ENCODE measurements around the gene PRKCA. TPM values are rescaled to one million over a fixed set of nuclear protein-coding genes. Genes with fewer than 3 reads are reported as not detected.
"Not testable (repeated sequence)": the region's sequence is repeated elsewhere in the genome, so short reads cannot be mapped to it uniquely, and the experiment has no call there.

The PRKCA gene
- polyA plus RNA-seq (2013, experiment 1 of 2) = 7.7 TPM
- polyA plus RNA-seq (2013, experiment 2 of 2) = 8.2 TPM

DNA sequence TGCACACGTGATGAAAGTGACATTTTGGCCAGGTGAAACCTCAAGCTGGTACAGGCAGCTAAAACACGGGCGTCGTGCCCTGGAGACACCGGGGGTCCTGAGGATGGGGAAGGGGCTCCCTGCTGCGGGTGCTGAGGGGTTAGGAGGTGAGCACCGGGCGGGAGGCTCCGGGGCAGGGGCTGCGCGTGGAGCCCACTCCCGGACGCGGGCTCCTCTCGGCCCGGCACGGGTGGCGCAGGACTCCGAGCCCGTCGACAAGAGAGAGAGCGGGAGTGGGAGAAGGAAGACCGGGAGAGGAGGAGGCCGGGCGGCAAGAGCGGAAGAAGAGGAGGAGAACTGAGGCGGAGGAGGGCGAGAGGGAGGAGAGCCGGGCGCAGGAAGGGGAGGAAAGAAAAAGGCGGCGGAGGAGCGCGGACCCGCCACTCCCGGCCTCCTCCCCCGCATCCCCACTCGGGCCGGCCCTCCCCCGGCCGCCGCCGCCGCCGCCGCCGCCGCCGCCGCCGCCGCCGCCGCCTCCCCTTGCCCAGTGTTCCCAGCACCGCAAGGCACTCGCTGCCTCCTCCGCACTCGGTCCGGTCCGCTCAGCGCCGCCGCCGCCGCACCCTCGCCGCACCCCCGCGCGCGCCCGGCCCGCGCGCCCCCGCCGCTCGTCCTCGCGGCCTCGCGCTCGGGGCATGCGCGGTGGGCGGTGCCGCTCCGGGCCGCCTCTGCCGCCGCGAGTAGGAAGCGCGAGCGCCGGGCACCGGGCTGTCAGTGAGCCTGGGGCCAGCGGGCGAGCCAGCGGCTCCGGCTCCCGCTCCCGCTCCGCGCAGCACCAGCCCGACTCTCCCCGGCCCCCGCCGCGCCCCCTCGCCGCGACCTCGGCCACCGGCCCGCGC is at the start of gene PRKCA:
PRKCA (plus strand) TSS at position 750 of the 878 bp plus-strand sequence.
- Histone ChIP-seq H3K4me3 (ENCODE audit: low read length) (peak within 1 kb of the TSS; percentile 74), H3K9ac (ENCODE audit: low read depth, low read length) (peak within 1 kb of the TSS; percentile 45), H3K27me3 (ENCODE audit: insufficient read depth, low read length) (peaks cover 38% of the 10 kb centered on the region), H3K36me3 (ENCODE audit: insufficient read depth, low read length) (no peaks in the 10 kb centered on the region), H3K9me3 (ENCODE audit: insufficient read depth, low read depth, low read length) (no peaks in the 10 kb centered on the region), H3K27ac (ENCODE audit: low read depth, low read length) (no peak within 1 kb of the TSS), H3K4me1 (ENCODE audit: insufficient read depth, low read length) (peaks cover 30% of the 10 kb centered on the region)
- under 1% methylated on average over 112 of the region's 117 CpGs for WGBS

- not testable (repeated sequence) for H3K4me3 ChIP-seq (ENCODE audit: low read length); H3K9ac ChIP-seq (ENCODE audit: low read depth, low read length); H3K4me1 ChIP-seq (ENCODE audit: insufficient read depth, low read length); H3K36me3 ChIP-seq (ENCODE audit: insufficient read depth, low read length); H3K27ac ChIP-seq (ENCODE audit: low read depth, low read length); H3K9me3 ChIP-seq (ENCODE audit: insufficient read depth, low read depth, low read length); H3K27me3 ChIP-seq (ENCODE audit: insufficient read depth, low read length)
- 93% methylated on average over 8 of the region's 8 CpGs for WGBS
Measured at GRCh38 chr17:66253458-66253857, 49.0 kb upstream of the PRKCA start.

DNA sequence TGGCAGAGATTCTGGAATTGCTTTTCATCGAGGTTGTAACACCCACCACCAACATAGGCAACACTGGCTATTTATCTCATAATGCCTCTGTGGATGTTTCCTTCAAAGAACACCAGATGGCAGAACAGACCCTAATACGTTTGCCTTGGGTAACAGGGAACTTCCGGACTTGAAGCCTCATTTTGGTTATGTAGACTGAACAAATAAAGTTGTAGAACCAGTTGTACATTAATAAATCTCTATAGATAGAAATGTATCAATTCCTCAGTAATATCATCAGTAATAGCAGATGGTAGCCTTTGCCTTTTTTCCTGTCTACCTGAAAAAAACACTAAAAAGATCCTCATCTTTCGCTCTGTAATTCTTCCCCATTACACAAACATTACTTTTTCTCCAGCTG is 47.3 kb upstream of the PRKCA start:
- Histone ChIP-seq H3K36me3 (ENCODE audit: insufficient read depth, low read length) (no peaks in the 10 kb centered on the region), H3K27me3 (ENCODE audit: insufficient read depth, low read length) (no peaks in the 10 kb centered on the region), H3K9me3 (ENCODE audit: insufficient read depth, low read depth, low read length) (no peaks in the 10 kb centered on the region), H3K4me1 (ENCODE audit: insufficient read depth, low read length) (no peaks in the 10 kb centered on the region), H3K27ac (ENCODE audit: low read depth, low read length) (no peak overlapping the region), H3K9ac (ENCODE audit: low read depth, low read length) (no peak overlapping the region), H3K4me3 (ENCODE audit: low read length) (no peak overlapping the region)
- 54% methylated on average over 4 of the region's 4 CpGs for WGBS

- H3K9ac ChIP-seq (ENCODE audit: low read depth, low read length) = no peak overlapping the region
- no peaks in the 10 kb centered on the region for H3K27me3 ChIP-seq (ENCODE audit: insufficient read depth, low read length)
- no peak overlapping the region for H3K27ac ChIP-seq (ENCODE audit: low read depth, low read length)
- no peak overlapping the region for H3K4me3 ChIP-seq (ENCODE audit: low read length)
- no peaks in the 10 kb centered on the region for H3K36me3 ChIP-seq (ENCODE audit: insufficient read depth, low read length)
- no peaks in the 10 kb centered on the region for H3K4me1 ChIP-seq (ENCODE audit: insufficient read depth, low read length)
- H3K9me3 ChIP-seq (ENCODE audit: insufficient read depth, low read depth, low read length) = no peaks in the 10 kb centered on the region
- 97% methylated on average over 3 of the region's 3 CpGs for WGBS
Measured at GRCh38 chr17:66255527-66255971, 46.9 kb upstream of the PRKCA start.

GRCh38 chr17:66260275-66260674 is 42.1 kb upstream of the PRKCA start:
- no peak overlapping the region for H3K27ac ChIP-seq (ENCODE audit: low read depth, low read length)
- no peaks in the 10 kb centered on the region for H3K27me3 ChIP-seq (ENCODE audit: insufficient read depth, low read length)
- no peaks in the 10 kb centered on the region for H3K36me3 ChIP-seq (ENCODE audit: insufficient read depth, low read length)
- no peaks in the 10 kb centered on the region for H3K9me3 ChIP-seq (ENCODE audit: insufficient read depth, low read depth, low read length)
- H3K4me1 ChIP-seq (ENCODE audit: insufficient read depth, low read length) = no peaks in the 10 kb centered on the region
- H3K9ac ChIP-seq (ENCODE audit: low read depth, low read length) = no peak overlapping the region
- no peak overlapping the region for H3K4me3 ChIP-seq (ENCODE audit: low read length)
- 91% methylated on average over 6 of the region's 6 CpGs for WGBS

DNA sequence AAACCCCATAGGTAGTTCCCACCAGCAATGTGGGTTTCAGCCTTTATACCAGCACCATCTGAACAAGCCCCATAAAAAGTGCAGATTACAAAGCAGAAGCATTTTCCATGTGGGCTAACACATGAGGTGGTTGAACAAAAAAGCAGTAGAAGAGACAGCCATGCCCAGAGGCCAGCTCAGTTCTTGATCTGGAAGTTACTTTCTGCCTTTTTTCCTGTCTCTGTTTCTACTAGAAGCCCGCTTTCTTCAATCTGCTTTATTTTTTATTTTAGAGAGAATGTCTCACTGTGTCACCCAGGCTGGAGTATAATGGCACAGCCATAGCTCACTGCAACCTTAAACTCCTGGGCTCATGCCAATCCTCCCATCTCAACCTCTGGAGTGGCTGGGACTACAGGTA is 41.7 kb upstream of the PRKCA start:
- Histone ChIP-seq H3K4me3 (ENCODE audit: low read length) (no peak overlapping the region), H3K9ac (ENCODE audit: low read depth, low read length) (no peak overlapping the region), H3K27me3 (ENCODE audit: insufficient read depth, low read length) (no peaks in the 10 kb centered on the region), H3K36me3 (ENCODE audit: insufficient read depth, low read length) (no peaks in the 10 kb centered on the region), H3K4me1 (ENCODE audit: insufficient read depth, low read length) (no peaks in the 10 kb centered on the region), H3K9me3 (ENCODE audit: insufficient read depth, low read depth, low read length) (no peaks in the 10 kb centered on the region), H3K27ac (ENCODE audit: low read depth, low read length) (no peak overlapping the region)
- 86% methylated on average over 1 of the region's 1 CpG for WGBS

GRCh38 chr17:66262767-66263166 is 39.6 kb upstream of the PRKCA start:
- 97% methylated on average over 2 of the region's 2 CpGs for WGBS
- no peaks in the 10 kb centered on the region for H3K9me3 ChIP-seq (ENCODE audit: insufficient read depth, low read depth, low read length)

GRCh38 chr17:66264696-66265095 is 37.7 kb upstream of the PRKCA start:
- no peak overlapping the region for H3K27ac ChIP-seq (ENCODE audit: low read depth, low read length)
- WGBS = 100% methylated on average over 1 of the region's 5 CpGs
- H3K4me1 ChIP-seq (ENCODE audit: insufficient read depth, low read length) = no peaks in the 10 kb centered on the region
- H3K9ac ChIP-seq (ENCODE audit: low read depth, low read length) = no peak overlapping the region
- no peak overlapping the region for H3K4me3 ChIP-seq (ENCODE audit: low read length)
- H3K36me3 ChIP-seq (ENCODE audit: insufficient read depth, low read length) = no peaks in the 10 kb centered on the region
- no peaks in the 10 kb centered on the region for H3K27me3 ChIP-seq (ENCODE audit: insufficient read depth, low read length)
- no peaks in the 10 kb centered on the region for H3K9me3 ChIP-seq (ENCODE audit: insufficient read depth, low read depth, low read length)

More at GRCh38 chr17:66262767-66263166, 39.6 kb upstream of the PRKCA start:
- H3K27me3 ChIP-seq (ENCODE audit: insufficient read depth, low read length) = no peaks in the 10 kb centered on the region
- H3K27ac ChIP-seq (ENCODE audit: low read depth, low read length) = no peak overlapping the region
- no peaks in the 10 kb centered on the region for H3K4me1 ChIP-seq (ENCODE audit: insufficient read depth, low read length)
- H3K4me3 ChIP-seq (ENCODE audit: low read length) = no peak overlapping the region
- H3K9ac ChIP-seq (ENCODE audit: low read depth, low read length) = no peak overlapping the region
- H3K36me3 ChIP-seq (ENCODE audit: insufficient read depth, low read length) = no peaks in the 10 kb centered on the region

DNA sequence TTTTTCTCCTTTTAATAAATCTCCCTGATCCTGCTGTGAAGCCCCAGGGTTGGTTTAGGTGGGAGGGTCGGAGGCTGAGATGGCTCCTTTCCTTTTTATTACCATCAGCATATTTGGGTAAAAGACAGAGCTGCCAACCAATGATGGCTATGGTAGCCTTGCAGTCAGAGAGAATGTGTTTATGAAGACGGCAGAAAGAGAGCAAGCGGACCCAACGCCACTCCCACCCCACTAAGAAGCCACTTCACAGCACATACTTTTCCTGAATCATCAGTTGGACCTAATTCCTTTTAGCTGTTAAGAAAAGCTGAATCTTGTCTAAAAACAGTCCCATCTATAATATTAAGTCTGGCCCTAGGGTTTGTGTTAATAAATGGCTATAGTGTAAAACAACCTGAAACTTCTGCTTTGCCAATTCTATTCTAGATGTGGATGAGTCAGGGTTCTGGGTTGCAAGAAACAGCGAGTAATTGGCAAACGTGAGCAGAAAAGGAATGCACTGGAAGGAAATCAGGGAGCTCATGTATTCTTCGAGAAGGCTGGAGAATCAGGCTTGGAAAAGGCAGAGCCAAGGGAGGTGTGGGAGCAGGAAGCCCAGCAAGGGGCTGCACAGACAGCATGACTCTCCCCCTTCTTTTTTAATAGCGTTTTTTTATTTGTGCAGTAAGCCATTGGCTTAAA is 34.0 kb upstream of the PRKCA start:
- Histone ChIP-seq H3K9ac (ENCODE audit: low read depth, low read length) (no peak overlapping the region), H3K27ac (ENCODE audit: low read depth, low read length) (no peak overlapping the region), H3K4me1 (ENCODE audit: insufficient read depth, low read length) (no peaks in the 10 kb centered on the region), H3K27me3 (ENCODE audit: insufficient read depth, low read length) (no peaks in the 10 kb centered on the region), H3K4me3 (ENCODE audit: low read length) (no peak overlapping the region), H3K9me3 (ENCODE audit: insufficient read depth, low read depth, low read length) (peaks cover 17% of the 10 kb centered on the region), H3K36me3 (ENCODE audit: insufficient read depth, low read length) (no peaks in the 10 kb centered on the region)
- WGBS = 74% methylated on average over 7 of the region's 8 CpGs

GRCh38 chr17:66270106-66270505 is 32.3 kb upstream of the PRKCA start:
- 100% methylated on average over 1 of the region's 2 CpGs for WGBS
- no peaks in the 10 kb centered on the region for H3K36me3 ChIP-seq (ENCODE audit: insufficient read depth, low read length)
- no peak overlapping the region for H3K27ac ChIP-seq (ENCODE audit: low read depth, low read length)
- no peak overlapping the region for H3K9ac ChIP-seq (ENCODE audit: low read depth, low read length)
- no peaks in the 10 kb centered on the region for H3K27me3 ChIP-seq (ENCODE audit: insufficient read depth, low read length)
- peaks cover 17% of the 10 kb centered on the region for H3K9me3 ChIP-seq (ENCODE audit: insufficient read depth, low read depth, low read length)
- H3K4me3 ChIP-seq (ENCODE audit: low read length) = no peak overlapping the region
- no peaks in the 10 kb centered on the region for H3K4me1 ChIP-seq (ENCODE audit: insufficient read depth, low read length)

- H3K27me3 ChIP-seq (ENCODE audit: insufficient read depth, low read length) = no peaks in the 10 kb centered on the region
- H3K9ac ChIP-seq (ENCODE audit: low read depth, low read length) = no peak overlapping the region
- WGBS = 95% methylated on average over 3 of the region's 3 CpGs
- no peak overlapping the region for H3K4me3 ChIP-seq (ENCODE audit: low read length)
- H3K9me3 ChIP-seq (ENCODE audit: insufficient read depth, low read depth, low read length) = peaks cover 17% of the 10 kb centered on the region
- no peaks in the 10 kb centered on the region for H3K36me3 ChIP-seq (ENCODE audit: insufficient read depth, low read length)
- no peaks in the 10 kb centered on the region for H3K4me1 ChIP-seq (ENCODE audit: insufficient read depth, low read length)
- no peak overlapping the region for H3K27ac ChIP-seq (ENCODE audit: low read depth, low read length)
Measured at GRCh38 chr17:66271512-66271911, 30.9 kb upstream of the PRKCA start.
